ENCODE data around the gene COL8A2. TPM values are rescaled to one million over a fixed set of nuclear protein-coding genes. Genes with fewer than 3 reads are reported as not detected.

Gene COL8A2
- polyA plus RNA-seq, 4 donors, result 0.27 to 1.3 (median 0.32) TPM; not detected in 1

GRCh38 chr1:36067871-36068270, 57.2 kb downstream of the COL8A2 start:
- Histone ChIP-seq H3K4me3 (ENCODE audit: low read depth in 1 of 3, low read length in 3 of 3) (no peak overlapping the region), H3K27me3 (ENCODE audit: control insufficient read depth in 3 of 3, insufficient read depth in 3 of 3, low read length in 3 of 3) (no peaks in the 10 kb centered on the region), H3K27ac (ENCODE audit: low read depth in 1 of 3, low read length in 2 of 3) (no peak overlapping the region), H3K36me3 (ENCODE audit: control insufficient read depth in 3 of 3, insufficient read depth in 2 of 3, low read depth in 1 of 3, low read length in 3 of 3) (peaks cover 0 to 4% (median 0%) of the 10 kb centered on the region in 3 donors), H3K9me3 (ENCODE audit: control insufficient read depth in 2 of 2, insufficient read depth in 1 of 2, low read depth in 1 of 2, low read length in 1 of 2) (no peaks in the 10 kb centered on the region), H3K4me1 (ENCODE audit: control insufficient read depth in 3 of 3, insufficient read depth in 2 of 3, low read depth in 1 of 3, low read length in 2 of 3) (no peaks in the 10 kb centered on the region)
- DNase-seq (no peak), FAIRE-seq (no peak)

GRCh38 chr1:36062315-36062714, 62.7 kb downstream of the COL8A2 start:
- peaks cover 0 to 4% (median 0%) of the 10 kb centered on the region in 3 donors for H3K36me3 ChIP-seq (ENCODE audit: control insufficient read depth in 3 of 3, insufficient read depth in 2 of 3, low read depth in 1 of 3, low read length in 3 of 3)
- H3K4me1 ChIP-seq (ENCODE audit: control insufficient read depth in 3 of 3, insufficient read depth in 2 of 3, low read depth in 1 of 3, low read length in 2 of 3), result no peaks in the 10 kb centered on the region
- no peak overlapping the region for H3K27ac ChIP-seq (ENCODE audit: low read depth in 1 of 3, low read length in 2 of 3)
- no peak for DNase-seq
- no peak overlapping the region for H3K4me3 ChIP-seq (ENCODE audit: low read depth in 1 of 3, low read length in 3 of 3)
- FAIRE-seq, result no peak
- 93 to 100% (median 93%) methylated on average over 1 of the region's 1 CpG for WGBS, 3 donors
- no peaks in the 10 kb centered on the region for H3K27me3 ChIP-seq (ENCODE audit: control insufficient read depth in 3 of 3, insufficient read depth in 3 of 3, low read length in 3 of 3)
- no peaks in the 10 kb centered on the region for H3K9me3 ChIP-seq (ENCODE audit: control insufficient read depth in 2 of 2, insufficient read depth in 1 of 2, low read depth in 1 of 2, low read length in 1 of 2)

DNA sequence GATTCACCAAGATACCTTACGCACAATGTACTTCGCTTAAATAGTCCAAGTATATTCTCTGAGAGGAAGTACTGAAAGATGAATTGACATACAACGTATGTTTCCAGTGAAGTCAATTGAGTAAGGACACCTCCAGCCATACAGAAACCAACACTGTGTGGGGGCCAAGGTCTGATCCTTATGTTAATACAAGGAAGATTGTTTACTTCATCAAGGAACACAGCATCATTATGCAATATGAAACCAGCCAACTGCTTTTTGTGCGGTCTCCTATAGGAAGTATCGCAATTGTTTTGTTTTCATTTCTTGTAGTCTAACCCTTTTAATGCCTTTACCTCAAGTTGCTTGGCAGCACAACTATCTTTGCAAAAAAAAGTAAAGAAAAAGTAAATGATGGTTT, 69.3 kb downstream of the COL8A2 start:
- Histone ChIP-seq H3K36me3 (ENCODE audit: control insufficient read depth in 3 of 3, insufficient read depth in 2 of 3, low read depth in 1 of 3, low read length in 3 of 3) (peaks cover 0 to 6% (median 5%) of the 10 kb centered on the region in 3 donors), H3K4me1 (ENCODE audit: control insufficient read depth in 3 of 3, insufficient read depth in 2 of 3, low read depth in 1 of 3, low read length in 2 of 3) (no peaks in the 10 kb centered on the region), H3K27me3 (ENCODE audit: control insufficient read depth in 3 of 3, insufficient read depth in 3 of 3, low read length in 3 of 3) (no peaks in the 10 kb centered on the region), H3K9me3 (ENCODE audit: control insufficient read depth in 2 of 2, insufficient read depth in 1 of 2, low read depth in 1 of 2, low read length in 1 of 2) (no peaks in the 10 kb centered on the region), H3K4me3 (ENCODE audit: low read depth in 1 of 3, low read length in 3 of 3) (no peak overlapping the region), H3K27ac (ENCODE audit: low read depth in 1 of 3, low read length in 2 of 3) (no peak overlapping the region)
- FAIRE-seq (no peak), DNase-seq (no peak)
- 89 to 97% (median 89%) methylated on average over 5 of the region's 5 CpGs for WGBS, 3 donors

DNA sequence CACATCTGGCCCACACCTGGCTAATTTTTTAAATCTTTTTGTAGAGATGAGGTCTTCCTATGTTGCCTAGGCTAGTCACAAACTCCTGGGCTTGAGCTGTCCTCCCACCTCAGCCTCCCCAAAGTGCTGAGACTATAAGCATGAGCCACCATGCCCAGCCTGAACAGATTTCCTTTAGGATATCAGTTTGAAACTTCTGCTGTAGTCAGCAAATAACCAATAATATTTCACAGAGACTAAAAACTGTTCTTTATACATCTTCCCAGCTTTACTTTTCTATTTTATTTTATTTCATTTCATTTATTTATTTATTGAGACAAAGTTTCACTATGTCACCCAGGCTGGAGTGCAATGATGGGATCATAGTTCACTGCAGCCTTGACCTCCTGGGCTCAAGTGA, 71.0 kb downstream of the COL8A2 start:
- DNase-seq (no peak), FAIRE-seq (no peak)
- peaks cover 0 to 8% (median 6%) of the 10 kb centered on the region in 3 donors for H3K36me3 ChIP-seq (ENCODE audit: control insufficient read depth in 3 of 3, insufficient read depth in 2 of 3, low read depth in 1 of 3, low read length in 3 of 3)
- no peak overlapping the region for H3K27ac ChIP-seq (ENCODE audit: low read depth in 1 of 3, low read length in 2 of 3)
- H3K4me1 ChIP-seq (ENCODE audit: control insufficient read depth in 3 of 3, insufficient read depth in 2 of 3, low read depth in 1 of 3, low read length in 2 of 3), result no peaks in the 10 kb centered on the region
- no peaks in the 10 kb centered on the region for H3K27me3 ChIP-seq (ENCODE audit: control insufficient read depth in 3 of 3, insufficient read depth in 3 of 3, low read length in 3 of 3)
- H3K9me3 ChIP-seq (ENCODE audit: control insufficient read depth in 2 of 2, insufficient read depth in 1 of 2, low read depth in 1 of 2, low read length in 1 of 2), result no peaks in the 10 kb centered on the region
- H3K4me3 ChIP-seq (ENCODE audit: low read depth in 1 of 3, low read length in 3 of 3), result no peak overlapping the region

DNA sequence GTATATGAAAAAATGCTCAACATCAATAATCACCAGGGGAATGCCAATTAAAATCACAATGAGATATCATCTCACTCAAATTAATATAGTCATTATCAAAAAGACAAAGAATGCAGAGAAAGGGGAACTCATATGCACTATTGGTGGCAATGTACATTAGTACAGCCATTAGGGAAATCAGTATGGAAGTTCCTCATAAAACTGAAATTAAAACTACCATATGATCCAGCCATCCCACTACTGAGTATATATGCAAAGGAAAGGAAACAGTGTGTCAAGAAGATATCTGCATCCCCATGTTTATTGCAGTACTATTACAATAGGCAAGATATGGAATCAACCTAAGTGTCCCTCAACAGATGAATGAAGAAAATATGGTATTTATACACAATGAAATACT, 73.2 kb downstream of the COL8A2 start:
- Histone ChIP-seq H3K36me3 (ENCODE audit: control insufficient read depth in 3 of 3, insufficient read depth in 2 of 3, low read depth in 1 of 3, low read length in 3 of 3) (peaks cover 3 to 20% (median 10%) of the 10 kb centered on the region in 3 donors), H3K9me3 (ENCODE audit: control insufficient read depth in 2 of 2, insufficient read depth in 1 of 2, low read depth in 1 of 2, low read length in 1 of 2) (peaks cover 0 to 9% of the 10 kb centered on the region in 2 donors), H3K4me1 (ENCODE audit: control insufficient read depth in 3 of 3, insufficient read depth in 2 of 3, low read depth in 1 of 3, low read length in 2 of 3) (no peaks in the 10 kb centered on the region), H3K4me3 (ENCODE audit: low read depth in 1 of 3, low read length in 3 of 3) (no peak overlapping the region), H3K27ac (ENCODE audit: low read depth in 1 of 3, low read length in 2 of 3) (no peak overlapping the region), H3K27me3 (ENCODE audit: control insufficient read depth in 3 of 3, insufficient read depth in 3 of 3, low read length in 3 of 3) (no peaks in the 10 kb centered on the region)
- DNase-seq (no peak), FAIRE-seq (no peak)

Other genes starting within 250 kb of the COL8A2 start
- 10 to 100 TPM in 1 of 4 donors, 1 to 10 TPM in 3; 2.4 to 16.8 (median 7.0) TPM for gene AGO1, start 242.0 kb downstream of the COL8A2 start, polyA plus RNA-seq
- 1 to 10 TPM in 3 of 4 donors, under 1 TPM in 1; 0.89 to 10.0 (median 2.4) TPM for gene AGO3, start 194.1 kb downstream of the COL8A2 start, polyA plus RNA-seq
- gene TEKT2, start 41.1 kb downstream of the COL8A2 start, polyA plus RNA-seq, result under 1 TPM in 2 of 4 donors, not detected in 2; 0.18 to 0.44 TPM
- 10 to 100 TPM; 24.2 to 38.4 (median 33.4) TPM for gene ADPRS, start 36.3 kb downstream of the COL8A2 start, polyA plus RNA-seq
- 10 to 100 TPM; 61.8 to 90.5 (median 71.6) TPM for gene TRAPPC3, start 24.3 kb upstream of the COL8A2 start, polyA plus RNA-seq
- 10 to 100 TPM; 27.1 to 58.6 (median 42.6) TPM for gene MAP7D1, start 30.9 kb upstream of the COL8A2 start, polyA plus RNA-seq
- gene THRAP3, start 99.2 kb upstream of the COL8A2 start, polyA plus RNA-seq, result 10 to 100 TPM; 25.9 to 93.7 (median 35.0) TPM
- gene SH3D21, start 181.1 kb upstream of the COL8A2 start, polyA plus RNA-seq, result 10 to 100 TPM in 3 of 4 donors, 1 to 10 TPM in 1; 4.0 to 26.2 (median 23.9) TPM
- 10 to 100 TPM in 3 of 4 donors, 1 to 10 TPM in 1; 2.5 to 26.1 (median 18.4) TPM for gene EVA1B, start 198.4 kb upstream of the COL8A2 start, polyA plus RNA-seq